Lower lobe of right lung (tissue), 2 donors: ENCODE data around the gene NUMB. TPM values are rescaled to one million over a fixed set of nuclear protein-coding genes. Genes with fewer than 3 reads are reported as not detected.

Source experiments
- ATAC-seq, 2 donors: fragments of 200-7000 bp; cut with Tn5 transposase; one replicate each; pipeline ENCODE4 v1.9.1; 2020 to 2022; ENCODE audit warnings: mild to moderate bottlenecking in 2 of 2, moderate library complexity in 2 of 2
- DNase-seq: peaks from one replicate; pipeline ENCODE4 v3.0.0-alpha.2; 2020
- H3K27ac ChIP-seq: fragments of 200-600 bp; one replicate; pipeline ENCODE4 v1.8.0; 2022
- H3K27me3 ChIP-seq: fragments of 200-600 bp; one replicate; pipeline ENCODE4 v1.8.0; 2022; ENCODE audit warnings: low read depth
- H3K36me3 ChIP-seq: fragments of 200-600 bp; one replicate; pipeline ENCODE4 v1.8.0; 2022; ENCODE audit warnings: mild to moderate bottlenecking
- H3K4me1 ChIP-seq: fragments of 200-600 bp; one replicate; pipeline ENCODE4 v1.8.0; 2022
- H3K4me3 ChIP-seq: fragments of 200-600 bp; one replicate; pipeline ENCODE4 v1.8.0; 2022; ENCODE audit warnings: mild to moderate bottlenecking
- H3K9me3 ChIP-seq: fragments of 200-600 bp; one replicate; pipeline ENCODE4 v1.8.0; 2022
- CTCF ChIP-seq: fragments of 200-600 bp; IDR thresholded peaks from one replicate; pipeline ENCODE4 v1.8.0; 2022; ENCODE audit warnings: antibody characterized with exemption, mild to moderate bottlenecking
- intact Hi-C: fragments of 100-400 bp; cut with DNase I; formaldehyde crosslinking; loops from one replicate; pipeline ENCODE4 v1.11.0; 2022
- total RNA-seq: library from RNA; stranded (reverse); fragmentation: NEBNext Ultra II Directional; extraction: Animal tissue kit (Norgen Biotek cat#: 25700); gene quantifications from one replicate; pipeline ENCODE4 v1.2.1, GENCODE V29; 2021
- donor health status: DM: no; HTN: yes; CAD: no; lungs with severe emphysema.

NUMB gene
- total RNA-seq, 1 donor from 2014 or later: 126 TPM

DNA sequence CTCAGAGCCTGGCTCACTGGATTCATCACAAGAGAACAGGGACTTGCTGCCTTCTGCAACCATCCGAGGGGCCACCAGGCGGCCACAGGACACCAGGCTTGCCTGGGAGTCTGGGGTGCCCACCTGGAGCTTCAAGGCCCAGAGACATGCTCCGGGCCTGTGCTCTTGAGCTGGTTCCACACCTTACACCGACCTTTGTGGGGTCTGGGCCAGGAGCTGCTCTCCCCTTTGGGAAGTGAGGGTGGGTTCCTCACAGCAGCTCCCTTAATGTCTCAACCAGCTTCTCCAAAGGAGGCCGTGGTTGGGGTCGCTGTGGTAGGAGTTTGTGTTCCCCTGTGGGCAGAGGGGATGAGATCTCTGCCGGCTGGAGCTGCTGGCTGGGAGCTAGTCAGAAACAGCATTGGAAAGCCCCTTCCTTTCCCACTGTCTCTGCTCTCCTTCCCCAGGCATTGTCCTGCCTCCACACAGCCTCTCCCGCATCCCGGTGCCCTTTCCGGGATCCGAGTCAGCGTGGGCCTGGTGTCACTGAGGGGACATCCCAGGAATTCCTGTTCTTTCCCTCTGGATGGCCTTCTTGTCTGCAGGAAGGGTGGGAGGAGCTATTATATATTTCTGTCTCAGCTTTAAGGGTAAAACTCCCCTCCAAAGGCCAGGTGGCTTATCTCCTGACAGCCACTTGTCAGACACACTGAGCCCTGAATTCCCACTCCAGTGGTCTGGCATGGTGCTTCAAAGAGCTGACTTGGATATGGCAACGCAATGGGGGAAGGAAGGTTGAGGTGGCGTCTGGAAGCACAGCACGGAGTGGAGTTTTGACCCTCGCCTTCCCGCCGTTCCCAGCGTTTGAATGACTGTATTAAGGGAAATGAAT lies 226.1 kb downstream of the NUMB start:
- peak; percentile 12 for TF ChIP-seq CTCF
- Histone ChIP-seq H3K27me3 (peaks cover 9% of the 10 kb centered on the region), H3K36me3 (no peaks in the 10 kb centered on the region), H3K4me1 (peaks cover 31% of the 10 kb centered on the region), H3K9me3 (no peaks in the 10 kb centered on the region), H3K4me3 (no peak overlapping the region), H3K27ac (no peak overlapping the region)
- intact Hi-C loops: no loop called here
- ATAC-seq (peak in 1 of 2 donors; percentile 4), DNase-seq (peak; percentile 45)

GRCh38 chr14:73230051-73230450 lies 228.3 kb downstream of the NUMB start:
- Histone ChIP-seq H3K4me3 (no peak overlapping the region), H3K36me3 (peaks cover 11% of the 10 kb centered on the region), H3K27ac (no peak overlapping the region), H3K4me1 (peaks cover 26% of the 10 kb centered on the region), H3K27me3 (peaks cover 5% of the 10 kb centered on the region), H3K9me3 (no peaks in the 10 kb centered on the region)
- TF ChIP-seq CTCF: no peak
- no peak for DNase-seq
- intact Hi-C loops: no loop called here
- no peak for ATAC-seq

- no peak for TF ChIP-seq CTCF
- ATAC-seq (peak; percentile 29 to 39), DNase-seq (peak; percentile 40)
- Histone ChIP-seq H3K4me3 (no peak overlapping the region), H3K9me3 (no peaks in the 10 kb centered on the region), H3K27ac (peak overlapping the region; percentile 10), H3K27me3 (no peaks in the 10 kb centered on the region), H3K4me1 (peaks cover 28% of the 10 kb centered on the region), H3K36me3 (peaks cover 18% of the 10 kb centered on the region)
- intact Hi-C loops: no loop called here
These were observed 230.2 kb downstream of the NUMB start for GRCh38 chr14:73227812-73228781.

GRCh38 chr14:73225496-73225895 lies 232.8 kb downstream of the NUMB start:
- Histone ChIP-seq H3K36me3 (peaks cover 43% of the 10 kb centered on the region), H3K4me1 (peaks cover 23% of the 10 kb centered on the region), H3K27me3 (no peaks in the 10 kb centered on the region), H3K9me3 (no peaks in the 10 kb centered on the region), H3K4me3 (no peak overlapping the region), H3K27ac (no peak overlapping the region)
- ATAC-seq: no peak
- DNase-seq: no peak
- TF ChIP-seq CTCF: no peak
- intact Hi-C loops: no loop called here

Other genes starting within 250 kb of the NUMB start
- gene PAPLN, start 221.0 kb downstream of the NUMB start, total RNA-seq: 10.7 TPM
- gene RIOX1, start 32.4 kb upstream of the NUMB start, total RNA-seq: 12.9 TPM
- gene ACOT1, start 78.6 kb upstream of the NUMB start, total RNA-seq: 21.7 TPM
- gene HEATR4, start 100.4 kb upstream of the NUMB start, total RNA-seq: 1.4 TPM
- gene ACOT2, start 110.7 kb upstream of the NUMB start, total RNA-seq: 52.9 TPM
- 5.0 TPM for gene ACOT4, start 133.3 kb upstream of the NUMB start, total RNA-seq
- not detected for gene ACOT6, start 154.0 kb upstream of the NUMB start, total RNA-seq
- gene DNAL1, start 186.4 kb upstream of the NUMB start, total RNA-seq: 14.7 TPM